Measurements from ENCODE around the gene MYT1.

The MYT1 gene

GRCh38 chr20:64265201-64265600 lies 100.9 kb downstream of the MYT1 start:
- ChIA-PET CTCF (no interaction called here), POLR2A (no interaction called here)

GRCh38 chr20:64266988-64267387 lies 102.7 kb downstream of the MYT1 start:
- H3K4me3 ChIP-seq (ENCODE audit: low read depth, low read length) = no peak overlapping the region
- DNase-seq (ENCODE audit: low read depth, low spot score) = no peak
- ChIA-PET CTCF (no interaction called here), POLR2A (no interaction called here)
- TF ChIP-seq, protein P1, sequence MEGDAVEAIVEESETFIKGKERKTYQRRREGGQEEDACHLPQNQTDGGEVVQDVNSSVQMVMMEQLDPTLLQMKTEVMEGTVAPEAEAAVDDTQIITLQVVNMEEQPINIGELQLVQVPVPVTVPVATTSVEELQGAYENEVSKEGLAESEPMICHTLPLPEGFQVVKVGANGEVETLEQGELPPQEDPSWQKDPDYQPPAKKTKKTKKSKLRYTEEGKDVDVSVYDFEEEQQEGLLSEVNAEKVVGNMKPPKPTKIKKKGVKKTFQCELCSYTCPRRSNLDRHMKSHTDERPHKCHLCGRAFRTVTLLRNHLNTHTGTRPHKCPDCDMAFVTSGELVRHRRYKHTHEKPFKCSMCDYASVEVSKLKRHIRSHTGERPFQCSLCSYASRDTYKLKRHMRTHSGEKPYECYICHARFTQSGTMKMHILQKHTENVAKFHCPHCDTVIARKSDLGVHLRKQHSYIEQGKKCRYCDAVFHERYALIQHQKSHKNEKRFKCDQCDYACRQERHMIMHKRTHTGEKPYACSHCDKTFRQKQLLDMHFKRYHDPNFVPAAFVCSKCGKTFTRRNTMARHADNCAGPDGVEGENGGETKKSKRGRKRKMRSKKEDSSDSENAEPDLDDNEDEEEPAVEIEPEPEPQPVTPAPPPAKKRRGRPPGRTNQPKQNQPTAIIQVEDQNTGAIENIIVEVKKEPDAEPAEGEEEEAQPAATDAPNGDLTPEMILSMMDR (IDR thresholded peaks at IDR 0.05; ENCODE audit: insufficient read depth, low read length, missing control alignments) = no peak

More at GRCh38 chr20:64265201-64265600, 100.9 kb downstream of the MYT1 start:
- DNase-seq (ENCODE audit: low read depth, low spot score) = no peak
- TF ChIP-seq, protein P1 (IDR thresholded peaks at IDR 0.05; ENCODE audit: insufficient read depth, low read length, missing control alignments) = no peak
- no peak overlapping the region for H3K4me3 ChIP-seq (ENCODE audit: low read depth, low read length)

GRCh38 chr20:64268174-64268573 lies 103.9 kb downstream of the MYT1 start:
- CTCF ChIA-PET = no interaction called here
- no peak overlapping the region for H3K4me3 ChIP-seq (ENCODE audit: low read depth, low read length)
- POLR2A ChIA-PET = no interaction called here
- no peak for DNase-seq (ENCODE audit: low read depth, low spot score)
- TF ChIP-seq, protein P1 (IDR thresholded peaks at IDR 0.05; ENCODE audit: insufficient read depth, low read length, missing control alignments) = no peak

GRCh38 chr20:64269604-64270411 lies 105.6 kb downstream of the MYT1 start:
- ChIA-PET POLR2A (no interaction called here), CTCF (no interaction called here)
- no peak overlapping the region for H3K4me3 ChIP-seq (ENCODE audit: low read depth, low read length)
- no peak for DNase-seq (ENCODE audit: low read depth, low spot score)
- TF ChIP-seq, protein P1 (IDR thresholded peaks at IDR 0.05; ENCODE audit: insufficient read depth, low read length, missing control alignments) = no peak

DNA sequence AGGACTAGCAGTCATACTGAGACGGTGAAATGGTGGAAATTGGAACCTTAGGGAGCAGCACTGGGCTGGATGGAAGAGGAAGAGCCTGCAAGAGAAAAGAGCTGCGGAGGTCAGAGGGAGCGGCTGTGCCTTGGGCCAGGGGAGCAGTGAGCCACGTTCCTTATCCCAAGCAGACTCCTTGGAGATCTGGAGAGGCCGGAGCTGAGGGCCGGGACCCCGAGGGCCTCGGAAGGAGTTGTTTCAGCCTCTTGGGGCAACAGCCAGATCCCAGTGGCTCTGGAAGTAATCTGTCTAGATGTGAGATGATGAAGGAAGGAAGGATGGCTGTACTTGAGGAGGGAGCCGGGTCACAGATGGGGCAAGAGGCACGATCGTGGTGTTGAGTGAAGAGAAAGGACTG lies 107.4 kb downstream of the MYT1 start:
- no peak overlapping the region for H3K4me3 ChIP-seq (ENCODE audit: low read depth, low read length)
- TF ChIP-seq, protein P1 (IDR thresholded peaks at IDR 0.05; ENCODE audit: insufficient read depth, low read length, missing control alignments) = no peak
- POLR2A ChIA-PET = no interaction called here
- no peak for DNase-seq (ENCODE audit: low read depth, low spot score)
- CTCF ChIA-PET = interaction anchor here (1.0 kb wide), 1 partner anchor 8 kb away, joined by 3 read pairs; no protein-coding TSS in a partner anchor

DNA sequence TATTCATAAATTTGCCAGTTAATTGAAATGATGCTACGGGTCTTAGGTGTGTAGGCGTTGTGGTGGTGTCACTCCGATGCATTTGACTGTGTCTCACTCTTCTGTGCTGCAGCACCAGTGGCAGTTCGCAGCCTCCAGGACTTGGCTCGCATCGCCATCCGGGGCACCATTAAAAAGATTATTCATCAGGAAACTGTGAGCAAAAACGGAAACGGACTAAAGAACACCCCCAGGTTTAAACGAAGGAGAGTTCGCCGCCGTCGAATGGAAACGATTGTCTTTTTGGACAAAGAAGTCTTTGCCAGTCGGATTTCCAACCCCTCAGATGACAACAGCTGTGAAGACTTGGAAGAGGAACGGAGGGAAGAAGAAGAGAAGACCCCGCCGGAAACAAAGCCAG lies 108.9 kb downstream of the MYT1 start:
- CTCF ChIA-PET = no interaction called here
- no peak overlapping the region for H3K4me3 ChIP-seq (ENCODE audit: low read depth, low read length)
- TF ChIP-seq, protein P1 (IDR thresholded peaks at IDR 0.05; ENCODE audit: insufficient read depth, low read length, missing control alignments) = no peak
- no peak for DNase-seq (ENCODE audit: low read depth, low spot score)
- POLR2A ChIA-PET = no interaction called here

Measured in AG04449 (cell line).